ENCODE data around the gene PLSCR2.
A peak's percentile ranks its signal among the peaks of the same experiment; 100 is the strongest.

The PLSCR2 gene, protein sequence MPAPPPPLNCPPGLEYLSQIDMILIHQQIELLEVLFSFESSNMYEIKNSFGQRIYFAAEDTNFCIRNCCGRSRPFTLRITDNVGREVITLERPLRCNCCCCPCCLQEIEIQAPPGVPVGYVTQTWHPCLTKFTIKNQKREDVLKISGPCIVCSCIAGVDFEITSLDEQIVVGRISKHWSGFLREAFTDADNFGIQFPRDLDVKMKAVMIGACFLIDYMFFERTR
- long read RNA-seq: 0 reads

DNA sequence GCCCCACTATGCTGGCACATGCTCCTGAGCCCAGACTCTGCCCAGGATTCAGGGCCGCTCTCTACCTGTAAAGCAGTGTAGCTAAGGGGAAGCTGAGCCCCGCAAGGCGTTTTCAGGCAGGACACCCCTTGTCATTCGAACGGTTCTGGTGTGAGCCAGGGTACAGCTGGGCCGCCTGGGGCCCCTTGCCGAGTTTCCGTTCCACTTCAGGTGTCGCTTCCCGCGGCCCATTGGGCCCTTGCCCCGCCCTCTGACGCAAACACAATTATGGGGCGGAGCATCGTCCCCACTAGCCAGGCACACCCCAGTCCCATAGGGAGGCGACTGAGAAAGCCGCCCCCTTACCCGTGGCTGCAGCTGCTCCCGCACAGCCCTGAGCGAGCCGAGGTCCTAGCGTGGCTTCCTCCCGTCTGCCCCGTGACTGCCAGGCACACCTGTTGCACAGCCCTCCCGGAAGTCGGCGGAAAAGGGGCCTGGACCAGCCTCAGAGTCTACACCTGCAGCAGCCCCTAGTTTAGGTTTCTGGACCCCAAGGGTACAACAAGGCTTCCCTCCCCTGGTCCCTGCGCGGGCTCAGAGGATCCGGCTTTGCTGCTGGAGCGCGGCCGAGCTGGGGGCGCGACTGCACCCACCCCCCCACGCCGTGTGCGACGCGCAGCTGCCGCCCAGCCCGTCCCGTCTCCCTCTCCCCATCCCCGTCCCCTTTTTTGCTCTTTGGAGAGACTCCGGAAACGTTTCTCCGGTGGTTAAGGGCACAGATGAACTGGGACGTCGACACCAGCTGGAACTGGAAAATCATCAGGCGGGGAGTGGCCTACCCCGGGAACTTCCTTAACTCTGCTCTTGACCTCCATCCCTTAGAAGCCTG, at the start of gene PLSCR2:
PLSCR2 (minus strand) TSS at position 412 of the 868 bp plus-strand sequence. CDS start 9,657 bp downstream, outside the sequence.
- no peak within 1 kb of the TSS for H3K27ac ChIP-seq (replicated peaks)
- peak within 1 kb of the TSS; percentile 53 for H3K4me3 ChIP-seq (replicated peaks; ENCODE audit: insufficient read depth, low read length)
- TF ChIP-seq, protein P1, sequence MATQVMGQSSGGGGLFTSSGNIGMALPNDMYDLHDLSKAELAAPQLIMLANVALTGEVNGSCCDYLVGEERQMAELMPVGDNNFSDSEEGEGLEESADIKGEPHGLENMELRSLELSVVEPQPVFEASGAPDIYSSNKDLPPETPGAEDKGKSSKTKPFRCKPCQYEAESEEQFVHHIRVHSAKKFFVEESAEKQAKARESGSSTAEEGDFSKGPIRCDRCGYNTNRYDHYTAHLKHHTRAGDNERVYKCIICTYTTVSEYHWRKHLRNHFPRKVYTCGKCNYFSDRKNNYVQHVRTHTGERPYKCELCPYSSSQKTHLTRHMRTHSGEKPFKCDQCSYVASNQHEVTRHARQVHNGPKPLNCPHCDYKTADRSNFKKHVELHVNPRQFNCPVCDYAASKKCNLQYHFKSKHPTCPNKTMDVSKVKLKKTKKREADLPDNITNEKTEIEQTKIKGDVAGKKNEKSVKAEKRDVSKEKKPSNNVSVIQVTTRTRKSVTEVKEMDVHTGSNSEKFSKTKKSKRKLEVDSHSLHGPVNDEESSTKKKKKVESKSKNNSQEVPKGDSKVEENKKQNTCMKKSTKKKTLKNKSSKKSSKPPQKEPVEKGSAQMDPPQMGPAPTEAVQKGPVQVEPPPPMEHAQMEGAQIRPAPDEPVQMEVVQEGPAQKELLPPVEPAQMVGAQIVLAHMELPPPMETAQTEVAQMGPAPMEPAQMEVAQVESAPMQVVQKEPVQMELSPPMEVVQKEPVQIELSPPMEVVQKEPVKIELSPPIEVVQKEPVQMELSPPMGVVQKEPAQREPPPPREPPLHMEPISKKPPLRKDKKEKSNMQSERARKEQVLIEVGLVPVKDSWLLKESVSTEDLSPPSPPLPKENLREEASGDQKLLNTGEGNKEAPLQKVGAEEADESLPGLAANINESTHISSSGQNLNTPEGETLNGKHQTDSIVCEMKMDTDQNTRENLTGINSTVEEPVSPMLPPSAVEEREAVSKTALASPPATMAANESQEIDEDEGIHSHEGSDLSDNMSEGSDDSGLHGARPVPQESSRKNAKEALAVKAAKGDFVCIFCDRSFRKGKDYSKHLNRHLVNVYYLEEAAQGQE (IDR thresholded peaks at IDR 0.05; ENCODE audit: insufficient replicate concordance, low read depth): no peak
- no peak for TF ChIP-seq POLR2AphosphoS5 (IDR thresholded peaks at IDR 0.05; ENCODE audit: low read depth)
- TF ChIP-seq GABPA (IDR thresholded peaks at IDR 0.05; ENCODE audit: low read depth): no peak
- TF ChIP-seq SPI1 (IDR thresholded peaks at IDR 0.05; ENCODE audit: borderline replicate concordance, low read depth): no peak
- TF ChIP-seq, protein P2, sequence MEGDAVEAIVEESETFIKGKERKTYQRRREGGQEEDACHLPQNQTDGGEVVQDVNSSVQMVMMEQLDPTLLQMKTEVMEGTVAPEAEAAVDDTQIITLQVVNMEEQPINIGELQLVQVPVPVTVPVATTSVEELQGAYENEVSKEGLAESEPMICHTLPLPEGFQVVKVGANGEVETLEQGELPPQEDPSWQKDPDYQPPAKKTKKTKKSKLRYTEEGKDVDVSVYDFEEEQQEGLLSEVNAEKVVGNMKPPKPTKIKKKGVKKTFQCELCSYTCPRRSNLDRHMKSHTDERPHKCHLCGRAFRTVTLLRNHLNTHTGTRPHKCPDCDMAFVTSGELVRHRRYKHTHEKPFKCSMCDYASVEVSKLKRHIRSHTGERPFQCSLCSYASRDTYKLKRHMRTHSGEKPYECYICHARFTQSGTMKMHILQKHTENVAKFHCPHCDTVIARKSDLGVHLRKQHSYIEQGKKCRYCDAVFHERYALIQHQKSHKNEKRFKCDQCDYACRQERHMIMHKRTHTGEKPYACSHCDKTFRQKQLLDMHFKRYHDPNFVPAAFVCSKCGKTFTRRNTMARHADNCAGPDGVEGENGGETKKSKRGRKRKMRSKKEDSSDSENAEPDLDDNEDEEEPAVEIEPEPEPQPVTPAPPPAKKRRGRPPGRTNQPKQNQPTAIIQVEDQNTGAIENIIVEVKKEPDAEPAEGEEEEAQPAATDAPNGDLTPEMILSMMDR (IDR thresholded peaks at IDR 0.05; ENCODE audit: insufficient read depth, low read length): no peak
- DNase-seq (ENCODE audit: low read depth in 1 of 2, low spot score in 1 of 2): no peak
- no peaks in the 10 kb centered on the region for H3K27me3 ChIP-seq (ENCODE audit: insufficient read depth, poor library complexity, severe bottlenecking)

DNA sequence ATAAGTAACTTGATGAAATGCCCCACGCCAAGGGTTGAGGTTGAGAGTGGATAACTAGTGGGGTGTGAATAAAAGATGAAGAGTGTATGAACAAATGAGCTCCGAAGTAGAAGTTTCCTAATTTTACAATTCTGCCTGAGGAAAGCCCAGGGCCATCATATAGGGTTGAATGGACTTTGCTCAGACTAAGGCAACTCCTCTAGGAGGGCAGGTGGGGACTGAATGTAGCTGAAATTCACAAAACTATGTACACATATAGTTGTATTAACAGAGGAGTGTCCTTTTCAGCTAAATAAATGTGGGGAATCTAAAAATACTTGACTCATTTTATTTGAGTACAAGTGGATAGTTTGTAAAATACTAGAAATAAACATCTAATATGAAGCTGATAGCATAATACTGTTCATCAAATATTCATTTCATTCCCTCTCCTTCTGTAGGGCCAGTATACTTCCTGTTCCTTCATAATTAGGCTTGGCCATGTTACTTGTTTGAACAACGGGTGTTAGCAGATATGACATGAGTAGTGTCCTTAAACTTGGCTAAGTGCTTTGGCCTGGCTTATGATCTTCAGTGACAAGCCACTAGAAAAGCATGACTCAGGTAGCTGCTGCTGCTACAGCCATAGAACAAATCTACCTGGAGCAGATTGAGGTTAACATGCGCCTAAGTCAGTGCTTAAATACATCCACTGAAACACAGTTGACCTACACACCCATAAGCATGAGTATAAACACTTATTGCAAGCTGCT, 48.5 kb upstream of the PLSCR2 start:
- no peak for DNase-seq (ENCODE audit: low read depth in 1 of 2, low spot score in 1 of 2)
- Histone ChIP-seq H3K27ac (replicated peaks) (no peak overlapping the region), H3K27me3 (ENCODE audit: insufficient read depth, poor library complexity, severe bottlenecking) (no peaks in the 10 kb centered on the region), H3K4me3 (replicated peaks; ENCODE audit: insufficient read depth, low read length) (no peak overlapping the region)
- no peak for TF ChIP-seq GABPA (IDR thresholded peaks at IDR 0.05; ENCODE audit: low read depth)
- TF ChIP-seq, protein P2 (IDR thresholded peaks at IDR 0.05; ENCODE audit: insufficient read depth, low read length): no peak
- no peak for TF ChIP-seq SPI1 (IDR thresholded peaks at IDR 0.05; ENCODE audit: borderline replicate concordance, low read depth)
- TF ChIP-seq, protein P1 (IDR thresholded peaks at IDR 0.05; ENCODE audit: insufficient replicate concordance, low read depth): no peak
- TF ChIP-seq POLR2AphosphoS5 (IDR thresholded peaks at IDR 0.05; ENCODE audit: low read depth): no peak

- TF ChIP-seq, protein P1 (IDR thresholded peaks at IDR 0.05; ENCODE audit: insufficient replicate concordance, low read depth): no peak
- TF ChIP-seq, protein P2 (IDR thresholded peaks at IDR 0.05; ENCODE audit: insufficient read depth, low read length): no peak
- TF ChIP-seq POLR2AphosphoS5 (IDR thresholded peaks at IDR 0.05; ENCODE audit: low read depth) (no peak), GABPA (IDR thresholded peaks at IDR 0.05; ENCODE audit: low read depth) (no peak), SPI1 (IDR thresholded peaks at IDR 0.05; ENCODE audit: borderline replicate concordance, low read depth) (no peak)
- H3K4me3 ChIP-seq (replicated peaks; ENCODE audit: insufficient read depth, low read length): no peak overlapping the region
Measured at GRCh38 chr3:146513386-146514051, 44.2 kb upstream of the PLSCR2 start.

More at GRCh38 chr3:146513386-146514051, 44.2 kb upstream of the PLSCR2 start:
- Histone ChIP-seq H3K27me3 (ENCODE audit: insufficient read depth, poor library complexity, severe bottlenecking) (no peaks in the 10 kb centered on the region), H3K27ac (replicated peaks) (no peak overlapping the region)
- no peak for DNase-seq (ENCODE audit: low read depth in 1 of 2, low spot score in 1 of 2)

Data from HL-60 (cell line).